ENCODE results near the gene RNF181. TPM values are rescaled to one million over a fixed set of nuclear protein-coding genes. Genes with fewer than 3 reads are reported as not detected.

Gene RNF181
- total RNA-seq, 1 experiment from 2014 or later = 156 TPM

GRCh38 chr2:85589181-85589580 lies 6.4 kb upstream of the RNF181 start:
- in situ Hi-C loops (cut with HindIII; ENCODE audit: low pct_unique_long_range_greater_than_20kb, low sequenced_read_pairs) (no loop called here), intact Hi-C loops (cut with micrococcal nuclease; ENCODE audit: unreplicated experiment) (no loop called here)
- no peaks in the 10 kb centered on the region for H3K36me3 ChIP-seq (ENCODE audit: control insufficient read depth, insufficient read depth, low read length)
- H3K27ac ChIP-seq (ENCODE audit: low read length) = no peak overlapping the region
- TF ChIP-seq CTCF (IDR thresholded peaks at IDR 0.05) (no peak), SIN3A (IDR thresholded peaks at IDR 0.05; ENCODE audit: borderline replicate concordance, insufficient read depth, low read depth, low read length) (no peak), REST (IDR thresholded peaks at IDR 0.05; ENCODE audit: insufficient read depth in 1 of 2, low read depth in 2 of 2, low read length in 1 of 2) (no peak), TCF7L2 (IDR thresholded peaks at IDR 0.05; ENCODE audit: low read depth, low read length) (no peak), POLR2AphosphoS5 (IDR thresholded peaks at IDR 0.05; ENCODE audit: low read depth, low read length) (no peak)
- POLR2A ChIA-PET = no interaction called here
- peaks cover 17% of the 10 kb centered on the region for H3K4me1 ChIP-seq (ENCODE audit: control insufficient read depth, insufficient read depth, low read length)
- H3K27me3 ChIP-seq (ENCODE audit: control insufficient read depth, insufficient read depth, low read length) = no peaks in the 10 kb centered on the region
- ATAC-seq (no peak), DNase-seq (ENCODE audit: low read depth, low spot score) (no peak)
- no peak overlapping the region for H3K4me3 ChIP-seq (ENCODE audit: low read depth in 2 of 2, low read length in 2 of 2)
- H3K9me3 ChIP-seq (ENCODE audit: control insufficient read depth, insufficient read depth, low read depth, low read length) = no peaks in the 10 kb centered on the region
- no TSS peak for BruUV-seq (replicated peaks)
- CTCF ChIA-PET = no interaction called here

- ChIA-PET CTCF (no interaction called here), POLR2A (interaction anchor here (0.5 kb wide), 1 partner anchor 31 kb away, joined by 5 read pairs; no protein-coding TSS in a partner anchor)
- BruUV-seq (replicated peaks) = no TSS peak
- DNase-seq (ENCODE audit: low read depth, low spot score) = no peak
- no peaks in the 10 kb centered on the region for H3K36me3 ChIP-seq (ENCODE audit: control insufficient read depth, insufficient read depth, low read length)
- no peaks in the 10 kb centered on the region for H3K9me3 ChIP-seq (ENCODE audit: control insufficient read depth, insufficient read depth, low read depth, low read length)
- intact Hi-C loops (cut with micrococcal nuclease; ENCODE audit: unreplicated experiment) = no loop called here
- no peak overlapping the region for H3K4me3 ChIP-seq (ENCODE audit: low read depth in 2 of 2, low read length in 2 of 2)
- H3K27ac ChIP-seq (ENCODE audit: low read length) = no peak overlapping the region
- ATAC-seq = no peak
- TF ChIP-seq REST (IDR thresholded peaks at IDR 0.05; ENCODE audit: insufficient read depth in 1 of 2, low read depth in 2 of 2, low read length in 1 of 2) (no peak), SIN3A (IDR thresholded peaks at IDR 0.05; ENCODE audit: borderline replicate concordance, insufficient read depth, low read depth, low read length) (no peak), TCF7L2 (IDR thresholded peaks at IDR 0.05; ENCODE audit: low read depth, low read length) (no peak), POLR2AphosphoS5 (IDR thresholded peaks at IDR 0.05; ENCODE audit: low read depth, low read length) (no peak), CTCF (IDR thresholded peaks at IDR 0.05) (no peak)
- in situ Hi-C loops (cut with HindIII; ENCODE audit: low pct_unique_long_range_greater_than_20kb, low sequenced_read_pairs) = no loop called here
- no peaks in the 10 kb centered on the region for H3K27me3 ChIP-seq (ENCODE audit: control insufficient read depth, insufficient read depth, low read length)
- peaks cover 16% of the 10 kb centered on the region for H3K4me1 ChIP-seq (ENCODE audit: control insufficient read depth, insufficient read depth, low read length)
Observed at GRCh38 chr2:85589982-85590791, 5.4 kb upstream of the RNF181 start.

Measured in Panc1 (cell line).